GM19397 (cell line): ENCODE results near the gene MAP2K2.
"Not testable (repeated sequence)": the region's sequence is repeated elsewhere in the genome, so short reads cannot be mapped to it uniquely, and the experiment has no call there.

ENCODE experiments used
- ATAC-seq: cut with Tn5 transposase; IDR thresholded peaks from one replicate; pipeline ENCODE4 v1.9.1; 2021; ENCODE audit warnings: mild to moderate bottlenecking, moderate library complexity; ENCODE audit not compliant: unreplicated experiment

The MAP2K2 gene

GRCh38 chr19:4134351-4134750 lies 10.4 kb upstream of the MAP2K2 start:
- no peak for ATAC-seq

GRCh38 chr19:4130744-4131438 lies 7.0 kb upstream of the MAP2K2 start:
- ATAC-seq, result no peak

GRCh38 chr19:4129050-4129449 lies 5.1 kb upstream of the MAP2K2 start:
- ATAC-seq, result not testable (repeated sequence)

- not testable (repeated sequence) for ATAC-seq
Measured at GRCh38 chr19:4127322-4127721, 3.4 kb upstream of the MAP2K2 start.

GRCh38 chr19:4124638-4125037 lies 716 bp upstream of the MAP2K2 start:
- ATAC-seq, result no peak

- ATAC-seq, result no peak
Measured at GRCh38 chr19:4122480-4122879, 1.4 kb downstream of the MAP2K2 start.

- no peak for ATAC-seq
Measured at GRCh38 chr19:4121815-4122214, 2.1 kb downstream of the MAP2K2 start.

GRCh38 chr19:4121273-4121612 lies 2.7 kb downstream of the MAP2K2 start:
- no peak for ATAC-seq

GRCh38 chr19:4120559-4121272 lies 3.2 kb downstream of the MAP2K2 start:
- no peak for ATAC-seq

GRCh38 chr19:4119763-4120162 lies 4.2 kb downstream of the MAP2K2 start:
- ATAC-seq, result no peak

GRCh38 chr19:4115818-4116385 lies 8.0 kb downstream of the MAP2K2 start:
- no peak for ATAC-seq

GRCh38 chr19:4115050-4115817 lies 8.7 kb downstream of the MAP2K2 start:
- ATAC-seq, result peak; percentile 72

GRCh38 chr19:4114181-4114580 lies 9.7 kb downstream of the MAP2K2 start:
- no peak for ATAC-seq

GRCh38 chr19:4113398-4114088 lies 10.4 kb downstream of the MAP2K2 start:
- no peak for ATAC-seq

GRCh38 chr19:4112367-4112766 lies 11.6 kb downstream of the MAP2K2 start:
- no peak for ATAC-seq

GRCh38 chr19:4109626-4109945 lies 14.3 kb downstream of the MAP2K2 start:
- no peak for ATAC-seq

GRCh38 chr19:4108767-4109625 lies 14.9 kb downstream of the MAP2K2 start:
- ATAC-seq, result peak; percentile 53

- no peak for ATAC-seq
Measured at GRCh38 chr19:4103080-4103433, 20.9 kb downstream of the MAP2K2 start.

- no peak for ATAC-seq
Measured at GRCh38 chr19:4102339-4103079, 21.4 kb downstream of the MAP2K2 start.

GRCh38 chr19:4101496-4101770 lies 22.5 kb downstream of the MAP2K2 start:
- no peak for ATAC-seq
